DMS53 treated with DMSO at 0.1 percent for 48 hours (cell line): Measurements from ENCODE around the gene MMRN2.
"Not testable (repeated sequence)": the region's sequence is repeated elsewhere in the genome, so short reads cannot be mapped to it uniquely, and the experiment has no call there.

ENCODE experiments used
- DNase-seq: peaks from one replicate; lab custom pipeline; 2025; ENCODE audit not compliant: unreplicated experiment; lab: John Stamatoyannopoulos, UW

The MMRN2 gene

DNA sequence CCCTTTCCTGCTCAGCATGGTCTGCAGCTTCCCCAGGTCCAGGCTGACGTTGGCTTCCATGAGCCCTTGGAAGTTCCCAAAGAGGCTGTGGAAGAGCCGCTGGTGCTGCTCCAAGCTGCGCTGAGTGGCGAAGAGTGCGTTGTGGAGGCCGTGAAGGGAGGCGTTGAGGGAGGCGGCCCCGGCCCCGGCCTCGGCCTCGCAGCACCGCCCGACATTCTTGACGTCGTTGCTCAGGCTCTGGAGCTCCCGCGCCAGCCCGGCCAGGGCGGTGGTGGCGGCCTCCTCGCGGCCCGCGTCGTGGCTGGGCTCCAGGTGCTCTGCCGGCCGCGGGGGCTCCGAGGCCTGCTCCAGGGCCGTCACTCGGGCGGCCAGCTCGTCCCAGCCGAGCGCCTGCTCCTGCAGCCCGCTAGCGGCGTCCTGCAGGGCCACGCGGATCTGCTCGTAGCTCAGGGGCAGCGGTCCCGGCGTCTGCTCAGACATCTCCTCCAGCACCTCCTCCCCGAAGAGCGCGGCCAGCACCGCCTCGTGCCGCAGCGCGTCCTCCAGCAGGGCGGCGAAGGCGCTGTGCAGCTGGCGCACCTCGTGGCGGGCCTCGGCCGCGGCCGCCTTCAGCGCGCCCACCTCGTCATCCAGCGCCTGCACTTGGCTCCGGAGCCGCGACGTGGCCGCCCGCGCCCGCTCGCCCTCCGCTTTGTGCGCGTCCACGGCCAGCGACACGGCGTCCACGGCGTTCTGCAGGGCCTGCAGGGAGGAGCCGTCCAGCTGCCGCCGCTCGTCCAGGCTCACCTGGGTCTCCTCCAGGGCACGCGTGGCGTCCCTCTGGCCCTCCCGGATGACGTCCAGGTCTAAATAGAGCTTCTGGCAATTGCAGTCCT is 14.7 kb downstream of the MMRN2 start:
- no peak for DNase-seq

GRCh38 chr10:86941991-86942421 is 15.4 kb downstream of the MMRN2 start:
- DNase-seq: no peak

DNA sequence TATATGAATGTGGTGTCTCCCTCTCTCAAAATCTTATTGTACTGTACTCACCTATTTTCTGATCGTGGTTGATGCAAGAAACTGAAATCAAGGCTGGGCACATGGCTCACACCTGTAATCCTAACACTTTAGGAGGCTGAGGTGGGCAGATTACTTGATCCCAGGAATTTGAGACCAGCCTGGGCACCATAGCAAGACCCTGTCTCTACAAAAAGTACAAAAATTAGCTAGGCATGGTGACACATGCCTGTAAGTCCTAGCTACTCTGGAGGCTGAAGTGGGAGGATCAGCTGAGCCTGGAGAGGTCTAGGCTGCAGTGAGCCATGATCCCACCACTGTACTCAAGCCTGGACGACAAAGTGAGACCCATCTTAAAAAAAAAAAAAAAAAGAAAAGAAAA is 16.0 kb downstream of the MMRN2 start:
- no peak for DNase-seq

- no peak for DNase-seq
Measured at GRCh38 chr10:86940677-86941076, 16.7 kb downstream of the MMRN2 start.

DNA sequence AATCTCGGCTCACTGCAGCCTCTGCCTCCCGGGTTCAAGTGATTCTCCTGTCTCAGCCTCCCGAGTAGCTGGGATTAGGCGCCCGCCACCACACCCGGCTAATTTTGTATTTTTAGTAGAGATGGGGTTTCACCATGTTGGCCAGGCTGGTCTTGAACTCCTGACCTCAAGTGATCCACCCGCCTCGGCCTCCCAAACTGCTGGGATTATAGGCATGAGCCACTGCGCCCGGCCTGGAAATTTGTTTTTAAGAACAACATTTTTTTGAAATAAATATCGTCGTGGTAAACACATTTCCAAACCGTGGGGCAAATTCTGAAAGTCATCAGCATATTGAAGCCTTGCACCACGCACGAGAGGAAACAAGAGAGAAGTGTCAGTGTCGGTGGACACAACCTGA is 17.3 kb downstream of the MMRN2 start:
- not testable (repeated sequence) for DNase-seq

- no peak for DNase-seq
Measured at GRCh38 chr10:86938260-86938659, 19.2 kb downstream of the MMRN2 start.

DNA sequence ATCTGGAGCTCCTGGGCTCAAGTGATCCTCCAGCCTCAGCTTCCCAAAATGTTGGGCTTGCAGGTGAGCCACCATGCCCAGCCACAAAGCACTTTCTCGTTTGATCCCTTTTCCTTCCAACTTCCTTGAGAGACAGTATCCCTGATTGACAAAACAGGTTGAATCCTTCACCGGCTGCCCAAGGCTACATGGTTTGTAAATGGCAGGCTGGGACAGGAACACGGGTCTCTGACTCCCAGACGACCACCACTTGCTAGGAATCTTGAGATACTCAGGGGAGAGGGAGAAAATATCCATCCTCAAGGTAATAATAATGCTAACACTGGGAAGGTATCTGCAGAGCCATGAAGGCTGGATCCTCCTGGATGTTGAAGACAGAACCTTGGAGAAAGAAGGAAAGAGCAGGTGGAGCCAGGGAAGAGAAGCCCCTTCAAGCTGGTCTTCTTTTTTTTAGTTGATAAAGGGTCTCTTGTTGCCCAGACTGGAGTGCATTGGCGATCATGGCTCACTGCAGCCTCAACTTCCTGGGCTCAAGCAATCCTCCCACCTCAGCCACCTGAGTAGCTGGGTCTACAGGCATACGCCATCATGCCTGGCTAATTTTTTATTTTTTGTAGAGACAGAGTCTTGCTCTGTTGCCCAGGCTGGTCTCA is 19.8 kb downstream of the MMRN2 start:
- DNase-seq: no peak

GRCh38 chr10:86936661-86937501 is 20.5 kb downstream of the MMRN2 start:
- peak; percentile 21 for DNase-seq

GRCh38 chr10:86934162-86934711 is 23.2 kb downstream of the MMRN2 start:
- DNase-seq: not testable (repeated sequence)

DNA sequence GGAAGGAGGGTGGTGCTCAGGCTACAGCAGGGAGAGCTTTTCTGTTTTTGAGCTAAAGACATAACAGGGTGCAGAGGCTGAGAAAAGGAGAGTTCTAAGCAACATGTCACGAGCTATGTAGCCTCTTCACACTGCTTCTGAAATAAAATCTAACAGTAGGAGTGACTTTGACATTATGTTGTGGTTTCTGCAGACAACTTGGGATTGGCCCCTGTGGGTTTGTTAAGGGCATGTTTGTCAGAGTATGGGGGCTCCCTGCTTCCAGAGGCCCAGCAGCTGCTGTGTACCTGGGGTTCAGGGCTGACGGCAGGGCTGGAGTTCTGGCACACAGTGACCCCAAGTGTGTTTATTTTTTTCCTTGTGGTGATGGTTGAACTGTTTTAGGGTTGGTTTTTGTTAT is 24.7 kb downstream of the MMRN2 start:
- DNase-seq: no peak

DNA sequence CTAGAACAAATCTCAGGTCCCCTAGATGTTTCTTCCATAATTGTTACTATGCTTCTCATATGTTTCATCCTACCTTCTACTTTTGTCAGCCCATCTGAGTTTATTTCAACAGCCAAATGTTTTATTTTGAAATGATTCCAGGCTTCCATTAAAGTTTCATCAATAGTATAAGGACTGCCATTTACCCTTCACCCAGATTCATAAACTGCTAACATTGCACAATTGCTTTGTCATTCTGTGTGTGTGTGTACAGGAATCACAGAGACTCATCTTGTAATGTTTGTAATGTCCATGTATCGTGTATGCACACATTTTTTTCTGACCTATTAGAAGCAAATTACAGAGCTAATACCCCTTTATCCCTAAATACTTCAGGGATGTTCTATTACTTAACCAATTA is 25.5 kb downstream of the MMRN2 start:
- no peak for DNase-seq

GRCh38 chr10:86929468-86930380 is 27.7 kb downstream of the MMRN2 start:
- DNase-seq: no peak

- no peak for DNase-seq
Measured at GRCh38 chr10:86922553-86922961, 34.9 kb downstream of the MMRN2 start.

GRCh38 chr10:86918022-86918471 is 39.4 kb downstream of the MMRN2 start:
- DNase-seq: no peak

GRCh38 chr10:86914734-86915133 is 42.7 kb downstream of the MMRN2 start:
- no peak for DNase-seq

- no peak for DNase-seq
Measured at GRCh38 chr10:86905429-86905828, 52.0 kb downstream of the MMRN2 start.

GRCh38 chr10:86904600-86904999 is 52.8 kb downstream of the MMRN2 start:
- no peak for DNase-seq

GRCh38 chr10:86900955-86901354 is 56.5 kb downstream of the MMRN2 start:
- DNase-seq: no peak

DNA sequence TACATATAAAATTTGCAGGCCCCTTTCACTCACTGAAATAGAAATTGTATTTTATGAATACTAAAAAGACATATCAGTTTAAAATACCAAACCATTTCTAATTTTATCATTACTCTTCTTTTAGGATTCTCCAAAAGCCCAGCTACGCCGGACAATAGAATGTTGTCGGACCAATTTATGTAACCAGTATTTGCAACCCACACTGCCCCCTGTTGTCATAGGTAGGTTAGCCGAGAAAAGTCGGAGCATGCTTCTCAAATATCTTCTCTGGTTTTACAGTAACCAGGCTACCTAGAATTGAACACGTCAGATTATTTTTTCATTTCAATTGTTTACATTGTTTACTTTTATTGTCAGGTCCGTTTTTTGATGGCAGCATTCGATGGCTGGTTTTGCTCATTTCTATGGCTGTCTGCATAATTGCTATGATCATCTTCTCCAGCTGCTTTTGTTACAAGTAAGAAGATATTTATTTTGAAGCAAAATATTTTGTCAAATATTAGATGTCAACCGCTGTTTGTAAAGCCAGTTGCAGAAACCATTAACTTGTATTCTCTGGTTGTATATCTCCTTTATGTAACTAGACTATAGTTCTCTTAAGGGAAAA is 57.6 kb downstream of the MMRN2 start:
- peak; percentile 42 for DNase-seq

DNA sequence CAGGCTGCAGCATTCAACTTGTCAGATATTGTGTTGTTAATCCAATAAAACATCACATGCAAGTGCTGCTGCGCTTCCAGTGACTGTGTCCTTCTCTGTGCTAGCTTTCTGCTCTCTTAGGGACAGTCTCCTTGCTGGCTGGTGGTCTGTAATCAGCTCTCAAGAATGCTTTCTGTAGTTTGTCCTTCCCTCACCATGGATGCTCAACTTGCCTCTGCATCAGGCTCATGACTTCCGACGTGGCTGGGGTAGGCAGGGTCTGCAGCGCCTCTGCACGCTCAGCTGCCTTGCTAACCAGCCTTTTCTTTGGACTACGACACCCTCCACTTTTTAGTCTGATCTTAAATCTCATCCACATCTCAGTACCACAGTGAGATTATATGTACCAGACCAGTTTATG is 58.3 kb downstream of the MMRN2 start:
- no peak for DNase-seq
